Trophoblast cell (in vitro differentiated cells and primary cell): ENCODE results near the gene ERBB2.

Experiments used
- DNase-seq, 2 donors: peaks; one replicate each; pipeline ENCODE4 v3.0.0-alpha.2; 2016
- H2AFZ ChIP-seq: 2 replicates; pipeline ENCODE4 v1.6.1; 2013; ENCODE audit warnings: low read length, moderate library complexity, mild to moderate bottlenecking; ENCODE audit not compliant: insufficient read depth, poor library complexity
- H2AK5ac ChIP-seq: 2 replicates; pipeline ENCODE4 v1.6.1; 2013; ENCODE audit warnings: mild to moderate bottlenecking, low read length
- H2BK120ac ChIP-seq: 2 replicates; pipeline ENCODE4 v1.6.1; 2013; ENCODE audit warnings: low read length, mild to moderate bottlenecking, moderate library complexity; ENCODE audit not compliant: insufficient read depth, poor library complexity
- H2BK12ac ChIP-seq: 2 replicates; pipeline ENCODE4 v1.6.1; 2013; ENCODE audit warnings: mild to moderate bottlenecking, low read length, moderate library complexity
- H2BK5ac ChIP-seq: 2 replicates; pipeline ENCODE4 v1.6.1; 2013; ENCODE audit warnings: low read length, low read depth, moderate library complexity, mild to moderate bottlenecking; ENCODE audit not compliant: poor library complexity
- H3K14ac ChIP-seq: 2 replicates; pipeline ENCODE4 v1.6.1; 2013; ENCODE audit warnings: mild to moderate bottlenecking, low read length
- H3K18ac ChIP-seq: 2 replicates; pipeline ENCODE4 v1.6.1; 2013; ENCODE audit warnings: mild to moderate bottlenecking, low read length
- H3K23ac ChIP-seq: 2 replicates; pipeline ENCODE4 v1.6.1; 2013; ENCODE audit warnings: low read length
- H3K27ac ChIP-seq: 2 replicates; pipeline ENCODE4 v1.5.1; 2013; ENCODE audit warnings: low read depth, mild to moderate bottlenecking, inconsistent platforms, low read length, moderate library complexity
- H3K27me3 ChIP-seq: 2 replicates; pipeline ENCODE4 v1.6.1; 2013; ENCODE audit warnings: inconsistent platforms, mild to moderate bottlenecking, low read length, moderate library complexity; ENCODE audit not compliant: insufficient read depth
- H3K36me3 ChIP-seq, 2 experiments: 1 replicate in 1 of 2; 2 replicates in 1 of 2; pipeline ENCODE4 v1.6.1; 2013; ENCODE audit warnings: low read length in 2 of 2, mild to moderate bottlenecking in 2 of 2, moderate library complexity in 1 of 2; ENCODE audit not compliant: insufficient read depth in 2 of 2, control insufficient read depth in 1 of 2
- H3K4ac ChIP-seq: 2 replicates; pipeline ENCODE4 v1.6.1; 2013; ENCODE audit warnings: low read depth, mild to moderate bottlenecking, low read length, moderate library complexity
- H3K4me1 ChIP-seq, 2 experiments: 1 replicate in 1 of 2; 2 replicates in 1 of 2; pipeline ENCODE4 v1.6.1; 2013; ENCODE audit warnings: low read length in 2 of 2, mild to moderate bottlenecking in 2 of 2, moderate library complexity in 1 of 2; ENCODE audit not compliant: insufficient read depth in 2 of 2, control insufficient read depth in 1 of 2
- H3K4me2 ChIP-seq: 2 replicates; pipeline ENCODE4 v1.6.1; 2013; ENCODE audit warnings: inconsistent platforms, mild to moderate bottlenecking, low read length, moderate library complexity
- H3K4me3 ChIP-seq: 2 replicates; pipeline ENCODE4 v1.5.1; 2013; ENCODE audit warnings: mild to moderate bottlenecking, low read depth, low read length, inconsistent platforms
- H3K79me1 ChIP-seq: one replicate; pipeline ENCODE4 v1.6.1; 2013; ENCODE audit warnings: low read length
- H3K79me2 ChIP-seq: 2 replicates; pipeline ENCODE4 v1.6.1; 2013; ENCODE audit warnings: low read length, mild to moderate bottlenecking; ENCODE audit not compliant: control insufficient read depth, insufficient read depth, poor library complexity
- H3K9ac ChIP-seq: 2 replicates; pipeline ENCODE4 v1.6.1; 2013; ENCODE audit warnings: mild to moderate bottlenecking, low read length
- H3K9me3 ChIP-seq: 2 replicates; pipeline ENCODE4 v1.6.1; 2013; ENCODE audit warnings: low read depth, mild to moderate bottlenecking, control low read depth, inconsistent platforms, low read length; ENCODE audit not compliant: insufficient read depth
- H4K12ac ChIP-seq: 2 replicates; pipeline ENCODE4 v1.6.1; 2013; ENCODE audit warnings: low read depth, mild to moderate bottlenecking, low read length, moderate library complexity
- H4K8ac ChIP-seq: 2 replicates; pipeline ENCODE4 v1.6.1; 2013; ENCODE audit warnings: low read depth, mild to moderate bottlenecking, low read length, moderate library complexity
- H4K91ac ChIP-seq: one replicate; pipeline ENCODE4 v1.6.1; 2013; ENCODE audit warnings: low read depth, mild to moderate bottlenecking, low read length, moderate library complexity
- WGBS: extraction: QIAGEN DNeasy Blood & Tissue Kit; methylation state at CpG from one replicate; pipeline ENCODE4 v1.1.7; 2013; ENCODE audit warnings: missing lambda C conversion rate; ENCODE audit not compliant: insufficient read length, insufficient coverage; ENCODE audit errors: extremely low coverage; 5-methylcytosine and 5-hydroxymethylcytosine counted together

ERBB2 gene

DNA sequence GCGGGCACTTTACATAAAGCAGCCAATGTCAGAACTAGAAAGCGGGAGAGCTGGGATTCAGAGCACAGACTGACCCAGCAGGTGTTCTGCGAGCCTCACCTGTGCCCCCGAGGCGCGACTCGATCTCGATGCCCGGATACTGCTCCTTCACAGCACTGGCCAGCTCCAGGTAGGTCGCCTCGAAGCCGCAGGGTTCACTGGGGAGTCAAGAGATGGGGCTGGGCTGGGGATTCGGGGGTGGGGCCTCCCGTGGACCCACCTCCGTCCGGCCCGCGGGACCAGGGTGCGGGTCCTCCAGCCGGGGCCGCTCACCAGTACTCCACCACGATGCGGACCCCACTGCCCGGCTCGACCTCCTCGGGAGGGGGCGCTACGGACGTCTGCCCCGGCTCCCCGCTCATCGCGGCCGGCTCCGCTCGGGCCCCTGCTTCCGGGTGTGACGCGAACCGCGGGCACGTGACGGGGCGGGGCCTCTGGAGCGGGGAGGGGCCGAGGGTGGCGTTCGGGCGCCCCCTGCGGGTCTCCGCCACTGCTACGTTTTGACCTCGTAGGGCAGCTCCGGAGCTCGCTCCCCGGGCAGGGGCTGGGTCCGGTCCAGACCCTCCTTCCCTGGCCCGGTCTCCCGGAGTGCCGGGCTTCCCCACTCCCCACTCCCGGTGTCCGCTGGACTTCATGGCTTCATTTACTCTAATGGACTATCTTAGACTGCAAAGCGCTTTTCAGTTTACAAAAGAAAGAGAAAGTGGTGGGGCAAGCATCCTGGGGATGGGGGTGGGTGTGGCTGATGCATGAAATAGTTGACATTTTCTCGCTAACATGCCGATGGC is 30.4 kb downstream of the ERBB2 start, which contains the start of gene MIEN1:
TSS of gene MIEN1 (minus strand) at position 438 of the 827 bp plus-strand sequence. CDS start at position 401, 37 bp downstream.
- peak within 1 kb of the TSS; percentile 74 for H2BK120ac ChIP-seq
- peaks cover 4% of the 10 kb centered on the region for H3K79me1 ChIP-seq
- peaks cover 4% of the 10 kb centered on the region for H3K79me2 ChIP-seq
- DNase-seq: peak; percentile 87 to 92
- peak within 1 kb of the TSS; percentile 96 for H4K91ac ChIP-seq
- WGBS: no CpG with 5 or more reads among the region's 65 CpGs
- H4K12ac ChIP-seq: peak within 1 kb of the TSS; percentile 74
- H3K9me3 ChIP-seq: no peaks in the 10 kb centered on the region
- H3K4me2 ChIP-seq: peak within 1 kb of the TSS; percentile 74
- H4K8ac ChIP-seq: peak within 1 kb of the TSS; percentile 95
- peaks cover 28 to 30% of the 10 kb centered on the region in 2 experiments for H3K36me3 ChIP-seq
- H3K14ac ChIP-seq: peak within 1 kb of the TSS; percentile 73
- H2AFZ ChIP-seq: peak within 1 kb of the TSS; percentile 98
- peak within 1 kb of the TSS; percentile 88 for H3K4ac ChIP-seq
- H3K9ac ChIP-seq: peak within 1 kb of the TSS; percentile 55
- no peak within 1 kb of the TSS for H3K23ac ChIP-seq
- no peak within 1 kb of the TSS for H3K27ac ChIP-seq
- H3K4me1 ChIP-seq: peaks cover 5 to 9% of the 10 kb centered on the region in 2 experiments
- H2BK12ac ChIP-seq: peak within 1 kb of the TSS; percentile 56
- no peaks in the 10 kb centered on the region for H3K27me3 ChIP-seq
- H3K18ac ChIP-seq: peak within 1 kb of the TSS; percentile 93
- H2AK5ac ChIP-seq: no peak within 1 kb of the TSS
- peak within 1 kb of the TSS; percentile 88 for H2BK5ac ChIP-seq
- peak within 1 kb of the TSS; percentile 86 for H3K4me3 ChIP-seq

- Histone ChIP-seq H3K4me2 (no peak overlapping the region), H3K23ac (no peak overlapping the region), H4K8ac (no peak overlapping the region), H2BK5ac (no peak overlapping the region), H3K9ac (no peak overlapping the region), H3K79me1 (peaks cover 4% of the 10 kb centered on the region), H2BK120ac (no peak overlapping the region), H3K79me2 (peaks cover 4% of the 10 kb centered on the region), H3K36me3 (peaks cover 12 to 16% of the 10 kb centered on the region in 2 experiments), H4K12ac (no peak overlapping the region), H3K27ac (no peak overlapping the region), H3K18ac (no peak overlapping the region), H3K4me3 (no peak overlapping the region), H3K4me1 (peaks cover 5 to 14% of the 10 kb centered on the region in 2 experiments), H2BK12ac (no peak overlapping the region), H3K9me3 (no peaks in the 10 kb centered on the region), H2AK5ac (no peak overlapping the region), H3K27me3 (no peaks in the 10 kb centered on the region), H4K91ac (no peak overlapping the region), H3K14ac (no peak overlapping the region), H3K4ac (no peak overlapping the region), H2AFZ (no peak overlapping the region)
- no peak for DNase-seq
- WGBS: no CpG with 5 or more reads among the region's 3 CpGs
Observed at GRCh38 chr17:39732586-39732985, 32.7 kb downstream of the ERBB2 start.

DNA sequence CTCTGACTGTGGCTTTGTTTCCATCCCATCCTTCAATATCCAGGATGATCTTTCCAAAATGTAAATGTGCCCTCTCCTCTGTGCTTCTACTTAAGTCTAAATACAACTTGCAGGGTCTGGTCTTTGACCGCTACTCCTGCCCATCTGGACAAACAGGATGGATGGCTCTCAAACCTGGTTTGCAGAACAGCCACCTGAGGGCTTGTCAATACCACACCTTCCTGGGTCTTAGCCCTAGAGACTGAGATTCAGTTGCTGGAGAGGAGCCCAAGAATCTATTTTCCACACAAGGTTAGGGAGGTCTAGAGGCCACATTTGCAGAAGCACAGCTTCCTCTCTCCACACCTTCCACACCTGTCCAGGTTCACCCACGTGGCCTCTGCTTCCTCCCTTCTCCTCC is 36.0 kb downstream of the ERBB2 start:
- no peak overlapping the region for H3K4ac ChIP-seq
- H3K79me2 ChIP-seq: peaks cover 8% of the 10 kb centered on the region
- H3K4me1 ChIP-seq: peaks cover 12 to 28% of the 10 kb centered on the region in 2 experiments
- no peaks in the 10 kb centered on the region for H3K9me3 ChIP-seq
- no peak overlapping the region for H3K4me3 ChIP-seq
- H2BK5ac ChIP-seq: no peak overlapping the region
- no peak overlapping the region for H2BK12ac ChIP-seq
- no CpG with 5 or more reads among the region's 2 CpGs for WGBS
- H3K36me3 ChIP-seq: no peaks in the 10 kb centered on the region
- no peak overlapping the region for H3K27ac ChIP-seq
- H3K14ac ChIP-seq: no peak overlapping the region
- H3K79me1 ChIP-seq: peaks cover 18% of the 10 kb centered on the region
- no peak overlapping the region for H2AK5ac ChIP-seq
- H4K12ac ChIP-seq: no peak overlapping the region
- H3K27me3 ChIP-seq: no peaks in the 10 kb centered on the region
- H3K9ac ChIP-seq: no peak overlapping the region
- H4K91ac ChIP-seq: no peak overlapping the region
- no peak overlapping the region for H4K8ac ChIP-seq
- peak overlapping the region; percentile 22 for H3K23ac ChIP-seq
- no peak overlapping the region for H2AFZ ChIP-seq
- H2BK120ac ChIP-seq: no peak overlapping the region
- H3K4me2 ChIP-seq: no peak overlapping the region
- DNase-seq: peak in 1 of 2 donors; percentile 19
- no peak overlapping the region for H3K18ac ChIP-seq

DNA sequence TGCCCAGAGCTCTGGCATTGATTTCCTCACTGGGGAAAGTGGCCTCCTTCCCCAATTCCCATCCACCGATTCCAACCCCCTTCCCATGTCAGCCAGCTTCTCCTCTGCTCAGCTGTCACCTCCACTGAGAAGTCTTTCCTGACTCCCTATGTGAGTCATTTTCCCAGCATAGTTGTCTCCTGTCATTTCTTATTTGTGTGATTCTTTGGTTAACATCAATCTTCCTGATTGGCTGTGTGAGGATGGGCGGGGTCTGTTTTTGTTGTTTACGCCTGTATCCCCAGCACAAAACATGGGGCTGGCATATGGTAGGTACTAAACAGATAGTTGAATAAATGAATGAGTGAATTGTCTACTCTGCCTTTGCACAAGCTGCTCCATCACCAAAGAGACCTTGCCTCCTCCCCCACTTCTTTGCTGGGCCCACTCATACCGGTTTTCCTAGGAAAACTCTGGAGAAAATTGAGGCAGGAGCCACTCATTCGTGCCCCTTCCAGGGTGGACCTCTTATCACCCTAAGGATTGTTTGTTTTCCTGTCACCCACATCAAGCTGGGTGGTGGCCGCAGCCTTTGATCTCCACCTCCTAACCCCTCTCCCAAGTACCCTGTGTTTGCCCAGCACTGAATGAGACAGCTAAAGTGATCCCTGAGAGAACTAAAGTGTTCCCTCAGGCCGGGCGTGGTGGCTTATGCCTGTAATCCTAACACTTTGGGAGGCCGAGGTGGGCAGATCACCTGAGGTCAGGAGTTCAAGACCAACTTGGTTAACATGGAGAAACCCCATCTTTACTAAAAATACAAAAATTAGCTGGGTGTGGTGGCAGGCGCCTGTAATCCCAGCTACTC is 36.7 kb downstream of the ERBB2 start:
- Histone ChIP-seq H3K4me3 (no peak overlapping the region), H3K4ac (no peak overlapping the region), H3K36me3 (no peaks in the 10 kb centered on the region), H3K14ac (no peak overlapping the region), H2BK5ac (no peak overlapping the region), H2AFZ (no peak overlapping the region), H4K91ac (no peak overlapping the region), H3K4me1 (peaks cover 12 to 28% of the 10 kb centered on the region in 2 experiments), H2AK5ac (no peak overlapping the region), H2BK12ac (no peak overlapping the region), H2BK120ac (no peak overlapping the region), H4K12ac (no peak overlapping the region), H3K27ac (no peak overlapping the region), H3K18ac (no peak overlapping the region), H3K4me2 (no peak overlapping the region), H3K23ac (peak overlapping the region; percentile 22), H3K79me1 (peaks cover 18% of the 10 kb centered on the region), H4K8ac (no peak overlapping the region), H3K9ac (no peak overlapping the region), H3K79me2 (peaks cover 8% of the 10 kb centered on the region), H3K9me3 (no peaks in the 10 kb centered on the region), H3K27me3 (no peaks in the 10 kb centered on the region)
- no CpG with 5 or more reads among the region's 10 CpGs for WGBS
- DNase-seq: peak in 1 of 2 donors; percentile 52
